Sigmoid colon (tissue), 4 donors: ENCODE measurements around the gene ARID5B.

Experiments used
- EP300 ChIP-seq, 4 donors: sonication (generic); formaldehyde crosslinking; IDR thresholded peaks; one replicate each; pipeline ENCODE4 v1.6.1; 2017; ENCODE audit warnings: antibody characterized with exemption in 4 of 4
- TF ChIP-seq, protein P1 (sequence below), 4 experiments: fragments of 450-650 bp in 3 of 4; fragments of 200-600 bp in 1 of 4; IDR thresholded peaks; one replicate each; pipeline ENCODE4 v1.5.1; 2016 to 2019; ENCODE audit warnings: antibody characterized with exemption in 4 of 4, mild to moderate bottlenecking in 3 of 4, moderate library complexity in 2 of 4

- no peak for TF ChIP-seq EP300 (IDR thresholded peaks at IDR 0.05)
- TF ChIP-seq, protein P1, sequence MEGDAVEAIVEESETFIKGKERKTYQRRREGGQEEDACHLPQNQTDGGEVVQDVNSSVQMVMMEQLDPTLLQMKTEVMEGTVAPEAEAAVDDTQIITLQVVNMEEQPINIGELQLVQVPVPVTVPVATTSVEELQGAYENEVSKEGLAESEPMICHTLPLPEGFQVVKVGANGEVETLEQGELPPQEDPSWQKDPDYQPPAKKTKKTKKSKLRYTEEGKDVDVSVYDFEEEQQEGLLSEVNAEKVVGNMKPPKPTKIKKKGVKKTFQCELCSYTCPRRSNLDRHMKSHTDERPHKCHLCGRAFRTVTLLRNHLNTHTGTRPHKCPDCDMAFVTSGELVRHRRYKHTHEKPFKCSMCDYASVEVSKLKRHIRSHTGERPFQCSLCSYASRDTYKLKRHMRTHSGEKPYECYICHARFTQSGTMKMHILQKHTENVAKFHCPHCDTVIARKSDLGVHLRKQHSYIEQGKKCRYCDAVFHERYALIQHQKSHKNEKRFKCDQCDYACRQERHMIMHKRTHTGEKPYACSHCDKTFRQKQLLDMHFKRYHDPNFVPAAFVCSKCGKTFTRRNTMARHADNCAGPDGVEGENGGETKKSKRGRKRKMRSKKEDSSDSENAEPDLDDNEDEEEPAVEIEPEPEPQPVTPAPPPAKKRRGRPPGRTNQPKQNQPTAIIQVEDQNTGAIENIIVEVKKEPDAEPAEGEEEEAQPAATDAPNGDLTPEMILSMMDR (IDR thresholded peaks at IDR 0.05), result no peak
These were observed 174.4 kb downstream of the ARID5B start for GRCh38 chr10:62075912-62076311.
